GM23338 (cell line): ENCODE measurements around the gene PLS3. TPM values are rescaled to one million over a fixed set of nuclear protein-coding genes. Genes with fewer than 3 reads are reported as not detected.

Source experiments
- ATAC-seq: fragments of 200-7000 bp; cut with Tn5 transposase; 3 replicates; pipeline ENCODE4 v1.9.1; 2020
- DNase-seq: peaks from one replicate; pipeline ENCODE4 v3.0.0-alpha.2; 2015; ENCODE audit warnings: low spot score
- H2AFZ ChIP-seq: fragments of 200-600 bp; sonication (generic); 2 replicates; pipeline ENCODE4 v1.8.0; 2016; ENCODE audit warnings: antibody characterized with exemption, mild to moderate bottlenecking, moderate library complexity
- H3F3A ChIP-seq: fragments of 200-600 bp; sonication (generic); replicated peaks from 2 replicates; pipeline ENCODE4 v1.8.0; 2017; ENCODE audit warnings: antibody characterized with exemption, mixed run types, low read depth
- H3K27ac ChIP-seq: fragments of 200-600 bp; sonication (generic); 2 replicates; pipeline ENCODE4 v1.6.1; 2016; ENCODE audit warnings: low read depth
- H3K27me3 ChIP-seq: fragments of 200-600 bp; sonication (generic); 2 replicates; pipeline ENCODE4 v1.8.0; 2016; ENCODE audit warnings: mild to moderate bottlenecking, mixed run types, moderate library complexity; ENCODE audit not compliant: insufficient read depth
- H3K36me3 ChIP-seq: fragments of 200-600 bp; sonication (generic); 2 replicates; pipeline ENCODE4 v1.8.0; 2016; ENCODE audit warnings: mild to moderate bottlenecking; ENCODE audit not compliant: insufficient read depth
- H3K4me1 ChIP-seq: fragments of 200-600 bp; sonication (generic); 2 replicates; pipeline ENCODE4 v1.8.0; 2016; ENCODE audit warnings: mild to moderate bottlenecking, moderate library complexity; ENCODE audit not compliant: insufficient read depth
- H3K4me2 ChIP-seq: fragments of 200-600 bp; sonication (generic); 2 replicates; pipeline ENCODE4 v1.7.1; 2017; ENCODE audit warnings: mixed run types
- H3K4me3 ChIP-seq: fragments of 200-600 bp; sonication (generic); 2 replicates; pipeline ENCODE4 v1.6.1; 2016; ENCODE audit warnings: mixed run types
- H3K79me2 ChIP-seq: fragments of 200-600 bp; sonication (generic); replicated peaks from 2 replicates; pipeline ENCODE4 v1.8.0; 2017; ENCODE audit warnings: mild to moderate bottlenecking; ENCODE audit not compliant: insufficient read depth
- H3K9me2 ChIP-seq: fragments of 200-600 bp; sonication (generic); 2 replicates; pipeline ENCODE4 v1.8.0; 2017; ENCODE audit not compliant: insufficient read depth
- H4K20me1 ChIP-seq: fragments of 200-600 bp; sonication (generic); replicated peaks from 2 replicates; pipeline ENCODE4 v1.8.0; 2017; ENCODE audit warnings: mild to moderate bottlenecking; ENCODE audit not compliant: insufficient read depth
- H3K27ac Mint-ChIP-seq: 2 replicates; pipeline ENCODE4 v1.8.0; 2020; ENCODE audit warnings: inconsistent platforms, mild to moderate bottlenecking, moderate library complexity, mixed read lengths
- H3K27me3 Mint-ChIP-seq: 3 replicates; pipeline ENCODE4 v1.8.0; 2022; ENCODE audit warnings: low read depth, mild to moderate bottlenecking, moderate library complexity, mixed read lengths, inconsistent platforms; ENCODE audit not compliant: insufficient read depth, poor library complexity
- H3K36me3 Mint-ChIP-seq: 3 replicates; pipeline ENCODE4 v1.8.0; 2021; ENCODE audit warnings: low read depth, mild to moderate bottlenecking, inconsistent platforms, moderate library complexity, mixed read lengths
- H3K4me1 Mint-ChIP-seq: 3 replicates; pipeline ENCODE4 v1.8.0; 2020; ENCODE audit warnings: mild to moderate bottlenecking, inconsistent platforms, mixed read lengths
- H3K4me3 Mint-ChIP-seq: 3 replicates; pipeline ENCODE4 v1.8.0; 2021; ENCODE audit warnings: moderate library complexity, mild to moderate bottlenecking, inconsistent platforms, mixed read lengths
- H3K9me3 Mint-ChIP-seq: 3 replicates; pipeline ENCODE4 v1.8.0; 2020; ENCODE audit warnings: moderate library complexity, mild to moderate bottlenecking, inconsistent platforms, mixed read lengths
- CREB1 ChIP-seq: fragments of 250-450 bp; sonication (Bioruptor Pico); IDR thresholded peaks from 2 replicates; pipeline ENCODE4 v1.5.0; 2020; ENCODE audit warnings: low read depth, mild to moderate bottlenecking, moderate library complexity
- EZH2 ChIP-seq: fragments of 200-600 bp; sonication (generic); IDR thresholded peaks from one replicate; pipeline ENCODE4 v1.8.0; 2017; ENCODE audit warnings: antibody characterized with exemption, mild to moderate bottlenecking, low read depth; ENCODE audit not compliant: unreplicated experiment
- EZH2phosphoT487 ChIP-seq: fragments of 200-600 bp; sonication (generic); IDR thresholded peaks from one replicate; pipeline ENCODE4 v1.8.1; 2018; ENCODE audit warnings: antibody characterized with exemption; ENCODE audit not compliant: unreplicated experiment
- JUNB ChIP-seq: IDR thresholded peaks from one replicate; pipeline ENCODE4 v1.6.1; 2016; ENCODE audit warnings: antibody characterized with exemption; ENCODE audit not compliant: unreplicated experiment
- NANOG ChIP-seq: IDR thresholded peaks from 2 replicates; pipeline ENCODE4 v1.6.1; 2016; ENCODE audit warnings: antibody characterized with exemption, borderline replicate concordance
- POLR2AphosphoS5 ChIP-seq: IDR thresholded peaks from 2 replicates; pipeline ENCODE4 v1.6.1; 2016; ENCODE audit warnings: antibody characterized with exemption, low read depth
- STAT1 ChIP-seq: IDR thresholded peaks from one replicate; pipeline ENCODE4 v1.6.1; 2016; ENCODE audit warnings: antibody characterized with exemption; ENCODE audit not compliant: unreplicated experiment
- ZNF114 ChIP-seq: fragments of 250-450 bp; sonication (Bioruptor Pico); IDR thresholded peaks from 2 replicates; pipeline ENCODE4 v1.5.0; 2020; ENCODE audit warnings: mild to moderate bottlenecking, moderate library complexity
- polyA plus RNA-seq: library from polyadenylated mRNA; unstranded; fragments of >200 nt; fragmentation: Nextera tagmentation; extraction: Ambion mirVana; gene quantifications from 2 replicates; pipeline ENCODE4 v1.2.1, GENCODE V29; 2016
- total RNA-seq: library from RNA; depleted of rRNA; stranded (reverse); fragments of >200 nt; shearing (Covaris generic); gene quantifications from 2 replicates; pipeline ENCODE4 v1.2.3, GENCODE V29; 2014
- TF ChIP-seq, protein P1 (sequence below), 2 experiments: fragments of 200-600 bp in 1 of 2; sonication (generic) in 1 of 2; conservative IDR thresholded peaks; 2 replicates each; pipeline versions ENCODE4 v1.5.1 to v1.6.1; 2016 to 2017; ENCODE audit warnings: antibody characterized with exemption in 2 of 2, low read depth in 2 of 2, mild to moderate bottlenecking in 2 of 2, moderate library complexity in 1 of 2
- TF ChIP-seq, protein P2 (sequence below): IDR thresholded peaks from 2 replicates; pipeline ENCODE4 v1.6.1; 2016; ENCODE audit warnings: antibody characterized with exemption

The PLS3 gene
- total and polyA plus RNA-seq, 2 experiments from 2014 or later, result 81.6 to 128 TPM

DNA sequence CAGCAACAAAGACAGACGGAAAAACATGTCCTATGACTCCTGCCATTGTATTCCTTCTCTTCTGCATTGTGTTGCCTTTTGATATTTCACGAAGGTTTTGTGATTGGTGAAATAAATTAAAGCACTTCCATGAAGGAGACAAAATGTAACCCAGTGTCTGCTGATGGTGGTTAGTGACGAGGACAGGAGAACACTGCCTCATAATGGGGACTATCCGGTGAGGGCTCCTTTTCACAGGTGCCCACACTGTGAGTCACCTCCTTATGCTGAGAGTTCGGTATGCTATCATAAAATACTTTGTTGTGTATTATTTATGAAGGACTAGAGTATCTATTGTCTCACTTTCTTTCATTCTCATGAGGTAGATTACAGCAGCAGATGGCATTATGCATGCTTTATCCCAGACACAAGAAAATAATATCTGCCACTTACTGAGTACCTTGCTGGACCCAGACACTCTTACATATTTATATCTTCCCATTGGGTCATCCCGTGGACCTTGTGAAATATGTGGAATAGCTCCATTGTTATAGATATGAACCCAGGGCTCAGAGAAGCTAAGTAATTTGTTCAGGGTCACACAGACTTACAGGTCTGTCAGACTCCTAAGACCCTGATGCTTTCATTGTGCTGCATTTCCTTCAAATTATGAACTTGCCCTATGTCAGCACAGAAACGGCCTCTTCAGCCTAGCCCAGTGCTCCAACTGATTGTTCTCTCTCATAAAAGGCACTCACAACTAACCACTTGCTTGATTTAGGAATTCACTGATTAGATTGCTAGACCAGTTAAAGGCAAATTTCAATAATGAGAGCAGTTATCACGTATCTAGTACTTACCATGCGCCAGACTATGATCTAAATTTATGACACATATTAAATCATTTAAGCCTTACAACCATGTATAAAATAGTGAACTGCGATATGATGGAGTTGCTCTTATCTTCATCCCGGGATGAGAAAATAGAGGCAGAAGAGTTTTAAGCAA is 31.2 kb downstream of the PLS3 start:
- ATAC-seq (no peak), DNase-seq (no peak)
- Histone ChIP-seq H3K4me2 (no peak overlapping the region), H3K36me3 (no peaks in the 10 kb centered on the region), H2AFZ (no peak overlapping the region), H3K27me3 (no peaks in the 10 kb centered on the region), H3K4me1 (peaks cover 33% of the 10 kb centered on the region), H3K27ac (peak overlapping the region; percentile 64; the same call in 1 of the 2 replicates), H3F3A (no peaks in the 10 kb centered on the region), H3K4me3 (no peak overlapping the region), H3K9me2 (no peaks in the 10 kb centered on the region), H4K20me1 (no peaks in the 10 kb centered on the region), H3K79me2 (peaks cover 83% of the 10 kb centered on the region)
- peak overlapping the region; percentile 65; the same call in 1 of the 2 replicates for H3K27ac Mint-ChIP-seq
- TF ChIP-seq, protein P1, sequence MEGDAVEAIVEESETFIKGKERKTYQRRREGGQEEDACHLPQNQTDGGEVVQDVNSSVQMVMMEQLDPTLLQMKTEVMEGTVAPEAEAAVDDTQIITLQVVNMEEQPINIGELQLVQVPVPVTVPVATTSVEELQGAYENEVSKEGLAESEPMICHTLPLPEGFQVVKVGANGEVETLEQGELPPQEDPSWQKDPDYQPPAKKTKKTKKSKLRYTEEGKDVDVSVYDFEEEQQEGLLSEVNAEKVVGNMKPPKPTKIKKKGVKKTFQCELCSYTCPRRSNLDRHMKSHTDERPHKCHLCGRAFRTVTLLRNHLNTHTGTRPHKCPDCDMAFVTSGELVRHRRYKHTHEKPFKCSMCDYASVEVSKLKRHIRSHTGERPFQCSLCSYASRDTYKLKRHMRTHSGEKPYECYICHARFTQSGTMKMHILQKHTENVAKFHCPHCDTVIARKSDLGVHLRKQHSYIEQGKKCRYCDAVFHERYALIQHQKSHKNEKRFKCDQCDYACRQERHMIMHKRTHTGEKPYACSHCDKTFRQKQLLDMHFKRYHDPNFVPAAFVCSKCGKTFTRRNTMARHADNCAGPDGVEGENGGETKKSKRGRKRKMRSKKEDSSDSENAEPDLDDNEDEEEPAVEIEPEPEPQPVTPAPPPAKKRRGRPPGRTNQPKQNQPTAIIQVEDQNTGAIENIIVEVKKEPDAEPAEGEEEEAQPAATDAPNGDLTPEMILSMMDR (conservative IDR thresholded peaks at IDR 0.05; ENCODE audit: low read depth in 2 of 2), result no peak
- TF ChIP-seq POLR2AphosphoS5 (no peak), EZH2 (no peak), JUNB (no peak), CREB1 (CRISPR knock-in tag) (no peak), NANOG (no peak), ZNF114 (no peak)
- H3K4me3 Mint-ChIP-seq, result no peak overlapping the region
- H3K4me1 Mint-ChIP-seq, result peaks cover 48% of the 10 kb centered on the region
- peaks cover 2% of the 10 kb centered on the region for H3K27me3 Mint-ChIP-seq
- no peaks in the 10 kb centered on the region for H3K36me3 Mint-ChIP-seq
- H3K9me3 Mint-ChIP-seq, result no peaks in the 10 kb centered on the region

DNA sequence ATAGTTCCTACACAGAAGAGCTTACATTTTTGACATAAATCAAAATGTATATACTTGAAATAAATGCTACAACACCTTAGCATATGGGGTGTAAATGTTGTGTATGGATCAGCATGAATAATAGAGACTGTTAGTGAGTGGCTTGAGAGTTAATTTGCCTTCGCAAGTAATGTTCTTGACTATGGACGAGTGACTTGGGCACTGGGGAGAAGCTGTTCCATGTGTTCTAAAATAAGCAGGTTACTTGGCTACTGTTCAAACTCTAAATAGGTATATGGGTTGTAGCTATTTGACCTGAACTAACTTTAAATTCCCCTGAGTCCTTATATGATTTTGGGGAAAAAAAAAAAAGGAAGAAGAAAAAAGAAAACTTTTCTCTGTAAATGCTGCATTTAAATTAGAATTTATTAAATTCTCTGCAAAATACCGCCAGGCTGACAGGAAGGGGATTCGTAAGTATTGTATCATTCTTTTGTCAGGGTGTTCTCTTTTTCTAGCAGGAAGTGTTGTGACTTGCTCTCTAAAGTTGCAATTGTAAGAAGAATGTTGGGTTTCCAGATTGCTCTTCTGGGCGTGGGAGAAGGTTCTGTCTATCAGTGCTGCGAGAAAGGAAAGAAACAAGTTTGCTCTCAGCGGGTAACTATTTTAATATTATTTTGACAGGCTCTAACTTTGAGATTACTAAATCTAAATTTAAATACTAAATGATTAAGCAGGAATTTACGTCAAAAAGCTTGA is 32.2 kb downstream of the PLS3 start:
- no peak overlapping the region for H3K4me3 ChIP-seq

More for the DNA sequence above, 32.2 kb downstream of the PLS3 start:
- Histone ChIP-seq H2AFZ (no peak overlapping the region), H3K4me2 (0 out of 2 replicates have a peak overlapping the region, but pooled peaks have one; percentile 0), H3K4me1 (peaks cover 33% of the 10 kb centered on the region), H4K20me1 (no peaks in the 10 kb centered on the region), H3F3A (no peaks in the 10 kb centered on the region), H3K36me3 (no peaks in the 10 kb centered on the region), H3K27ac (peak overlapping the region; percentile 64), H3K79me2 (peaks cover 79% of the 10 kb centered on the region), H3K9me2 (no peaks in the 10 kb centered on the region), H3K27me3 (no peaks in the 10 kb centered on the region)
- no peak for ATAC-seq
- Mint-ChIP-seq H3K4me1 (peaks cover 48% of the 10 kb centered on the region), H3K36me3 (no peaks in the 10 kb centered on the region), H3K9me3 (no peaks in the 10 kb centered on the region), H3K27me3 (peaks cover 2% of the 10 kb centered on the region), H3K4me3 (peak overlapping the region; percentile 52), H3K27ac (peak overlapping the region; percentile 95)
- DNase-seq, result peak; percentile 23
- TF ChIP-seq CREB1 (CRISPR knock-in tag) (no peak), STAT1 (no peak), EZH2phosphoT487 (no peak)
- TF ChIP-seq, protein P1 (conservative IDR thresholded peaks at IDR 0.05; ENCODE audit: low read depth in 2 of 2), result no peak
- TF ChIP-seq, protein P2, sequence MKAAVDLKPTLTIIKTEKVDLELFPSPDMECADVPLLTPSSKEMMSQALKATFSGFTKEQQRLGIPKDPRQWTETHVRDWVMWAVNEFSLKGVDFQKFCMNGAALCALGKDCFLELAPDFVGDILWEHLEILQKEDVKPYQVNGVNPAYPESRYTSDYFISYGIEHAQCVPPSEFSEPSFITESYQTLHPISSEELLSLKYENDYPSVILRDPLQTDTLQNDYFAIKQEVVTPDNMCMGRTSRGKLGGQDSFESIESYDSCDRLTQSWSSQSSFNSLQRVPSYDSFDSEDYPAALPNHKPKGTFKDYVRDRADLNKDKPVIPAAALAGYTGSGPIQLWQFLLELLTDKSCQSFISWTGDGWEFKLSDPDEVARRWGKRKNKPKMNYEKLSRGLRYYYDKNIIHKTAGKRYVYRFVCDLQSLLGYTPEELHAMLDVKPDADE, result no peak
